ENCODE measurements around the gene OR12D3.

- TF ChIP-seq CTCF (IDR thresholded peaks at IDR 0.05) (no peak), POLR2A (IDR thresholded peaks at IDR 0.05) (no peak)
Measured at GRCh38 chr6:29376003-29376402, 912 bp upstream of the OR12D3 start.

Data from heart left ventricle (tissue), 13 donors.